Measurements from ENCODE around the gene CMYA5. TPM values are rescaled to one million over a fixed set of nuclear protein-coding genes. Genes with fewer than 3 reads are reported as not detected.

CMYA5 gene
- 0.36 TPM for total RNA-seq (ENCODE audit: unreplicated experiment)
- long read RNA-seq, partial matches to known transcripts = 0 of 2 reads
- long read RNA-seq, other reads (novel, unspliced or antisense) = 2 of 2 reads

GRCh38 chr5:79689541-79690466, at the start of gene CMYA5:
Gene CMYA5 (plus strand): TSS chr5:79689836. CDS start chr5:79689908, 72 bp downstream.
- peaks cover 9% of the 10 kb centered on the region for H3K4me1 Mint-ChIP-seq (ENCODE audit: unreplicated experiment)
- no peaks in the 10 kb centered on the region for H3K9me3 Mint-ChIP-seq (ENCODE audit: unreplicated experiment)
- peaks cover 5% of the 10 kb centered on the region for H3K36me3 Mint-ChIP-seq (ENCODE audit: low read depth, unreplicated experiment)
- peak; percentile 50 for DNase-seq (ENCODE audit: low spot score)
- H3K4me3 Mint-ChIP-seq (ENCODE audit: unreplicated experiment) = peak within 1 kb of the TSS; percentile 51
- H3K27me3 Mint-ChIP-seq (ENCODE audit: unreplicated experiment) = peaks cover 5% of the 10 kb centered on the region
- TF ChIP-seq, protein P1, sequence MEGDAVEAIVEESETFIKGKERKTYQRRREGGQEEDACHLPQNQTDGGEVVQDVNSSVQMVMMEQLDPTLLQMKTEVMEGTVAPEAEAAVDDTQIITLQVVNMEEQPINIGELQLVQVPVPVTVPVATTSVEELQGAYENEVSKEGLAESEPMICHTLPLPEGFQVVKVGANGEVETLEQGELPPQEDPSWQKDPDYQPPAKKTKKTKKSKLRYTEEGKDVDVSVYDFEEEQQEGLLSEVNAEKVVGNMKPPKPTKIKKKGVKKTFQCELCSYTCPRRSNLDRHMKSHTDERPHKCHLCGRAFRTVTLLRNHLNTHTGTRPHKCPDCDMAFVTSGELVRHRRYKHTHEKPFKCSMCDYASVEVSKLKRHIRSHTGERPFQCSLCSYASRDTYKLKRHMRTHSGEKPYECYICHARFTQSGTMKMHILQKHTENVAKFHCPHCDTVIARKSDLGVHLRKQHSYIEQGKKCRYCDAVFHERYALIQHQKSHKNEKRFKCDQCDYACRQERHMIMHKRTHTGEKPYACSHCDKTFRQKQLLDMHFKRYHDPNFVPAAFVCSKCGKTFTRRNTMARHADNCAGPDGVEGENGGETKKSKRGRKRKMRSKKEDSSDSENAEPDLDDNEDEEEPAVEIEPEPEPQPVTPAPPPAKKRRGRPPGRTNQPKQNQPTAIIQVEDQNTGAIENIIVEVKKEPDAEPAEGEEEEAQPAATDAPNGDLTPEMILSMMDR (IDR thresholded peaks at IDR 0.05; ENCODE audit: unreplicated experiment) = no peak
- no peak within 1 kb of the TSS for H3K27ac Mint-ChIP-seq (ENCODE audit: unreplicated experiment)

DNA sequence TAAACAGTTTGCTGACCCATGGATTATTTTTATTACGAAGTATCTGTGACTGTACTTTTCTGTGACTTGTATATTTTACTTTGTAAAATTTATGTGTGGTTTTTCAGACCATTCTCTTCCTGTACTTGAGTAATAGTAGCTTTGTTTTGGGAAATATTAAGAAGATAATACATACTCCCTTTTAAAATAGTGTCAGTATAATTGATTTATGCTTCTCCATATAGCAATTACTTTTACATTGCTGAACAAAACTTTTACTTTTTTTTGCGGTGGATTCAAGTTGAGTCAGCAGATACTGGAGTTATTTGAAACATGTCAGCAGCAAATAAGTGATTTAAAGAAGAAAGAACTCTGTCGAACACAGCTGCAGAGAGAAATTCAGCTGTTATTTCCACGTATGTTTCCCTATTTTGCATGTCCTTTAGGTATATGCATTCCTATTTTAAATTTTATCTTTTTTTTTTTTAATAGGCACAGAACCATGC, 49.0 kb upstream of the CMYA5 start:
- peaks cover 3% of the 10 kb centered on the region for H3K4me1 Mint-ChIP-seq (ENCODE audit: unreplicated experiment)
- DNase-seq (ENCODE audit: low spot score) = no peak
- TF ChIP-seq, protein P1 (IDR thresholded peaks at IDR 0.05; ENCODE audit: unreplicated experiment) = no peak
- peaks cover 2% of the 10 kb centered on the region for H3K27me3 Mint-ChIP-seq (ENCODE audit: unreplicated experiment)
- no peaks in the 10 kb centered on the region for H3K36me3 Mint-ChIP-seq (ENCODE audit: low read depth, unreplicated experiment)
- H3K4me3 Mint-ChIP-seq (ENCODE audit: unreplicated experiment) = no peak overlapping the region
- H3K27ac Mint-ChIP-seq (ENCODE audit: unreplicated experiment) = no peak overlapping the region
- H3K9me3 Mint-ChIP-seq (ENCODE audit: unreplicated experiment) = no peaks in the 10 kb centered on the region

DNA sequence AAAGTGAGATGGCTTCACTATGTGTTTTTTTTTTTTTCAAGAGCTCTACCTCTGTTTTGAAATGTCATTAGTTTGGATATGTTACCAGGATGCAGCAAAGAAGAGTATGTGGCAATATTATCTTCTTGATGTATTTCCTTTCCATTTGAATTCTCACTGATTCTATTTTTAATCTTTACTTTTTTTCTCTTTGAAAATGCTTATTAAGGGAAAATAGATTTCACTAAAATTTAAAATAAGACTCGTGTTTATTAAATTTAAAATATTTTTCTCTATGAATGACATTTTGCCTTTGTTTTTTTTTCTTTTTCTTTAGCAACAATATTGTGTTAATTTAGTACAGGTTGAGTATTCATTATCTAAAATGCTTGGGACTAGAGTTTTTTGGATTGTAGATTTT, 48.2 kb upstream of the CMYA5 start:
- Mint-ChIP-seq H3K36me3 (ENCODE audit: low read depth, unreplicated experiment) (no peaks in the 10 kb centered on the region), H3K4me1 (ENCODE audit: unreplicated experiment) (peaks cover 3% of the 10 kb centered on the region), H3K27ac (ENCODE audit: unreplicated experiment) (no peak overlapping the region), H3K27me3 (ENCODE audit: unreplicated experiment) (peaks cover 2% of the 10 kb centered on the region), H3K4me3 (ENCODE audit: unreplicated experiment) (no peak overlapping the region), H3K9me3 (ENCODE audit: unreplicated experiment) (no peaks in the 10 kb centered on the region)
- TF ChIP-seq, protein P1 (IDR thresholded peaks at IDR 0.05; ENCODE audit: unreplicated experiment) = no peak
- DNase-seq (ENCODE audit: low spot score) = no peak

DNA sequence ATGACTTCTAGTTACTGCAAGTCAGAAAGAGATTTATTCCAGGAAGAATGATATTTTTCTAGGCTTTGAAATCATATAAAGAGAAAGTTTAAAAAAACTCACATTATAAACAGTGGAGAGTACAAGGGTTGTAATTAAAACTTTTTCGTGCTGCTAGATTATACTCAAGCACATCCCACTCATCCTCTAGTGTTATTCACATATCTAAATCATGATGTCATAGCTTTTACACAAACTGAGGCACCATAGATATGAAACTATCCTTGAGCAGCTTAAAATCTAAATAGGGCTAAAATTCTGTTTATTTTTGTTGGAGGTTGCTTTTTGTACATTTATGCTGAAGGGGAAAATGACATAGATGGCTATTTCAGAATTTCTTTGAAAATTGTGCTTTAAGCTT, 47.4 kb upstream of the CMYA5 start:
- Mint-ChIP-seq H3K27me3 (ENCODE audit: unreplicated experiment) (peaks cover 2% of the 10 kb centered on the region), H3K36me3 (ENCODE audit: low read depth, unreplicated experiment) (no peaks in the 10 kb centered on the region), H3K4me1 (ENCODE audit: unreplicated experiment) (peaks cover 3% of the 10 kb centered on the region), H3K27ac (ENCODE audit: unreplicated experiment) (no peak overlapping the region), H3K9me3 (ENCODE audit: unreplicated experiment) (no peaks in the 10 kb centered on the region), H3K4me3 (ENCODE audit: unreplicated experiment) (no peak overlapping the region)
- no peak for DNase-seq (ENCODE audit: low spot score)
- TF ChIP-seq, protein P1 (IDR thresholded peaks at IDR 0.05; ENCODE audit: unreplicated experiment) = no peak

DNA sequence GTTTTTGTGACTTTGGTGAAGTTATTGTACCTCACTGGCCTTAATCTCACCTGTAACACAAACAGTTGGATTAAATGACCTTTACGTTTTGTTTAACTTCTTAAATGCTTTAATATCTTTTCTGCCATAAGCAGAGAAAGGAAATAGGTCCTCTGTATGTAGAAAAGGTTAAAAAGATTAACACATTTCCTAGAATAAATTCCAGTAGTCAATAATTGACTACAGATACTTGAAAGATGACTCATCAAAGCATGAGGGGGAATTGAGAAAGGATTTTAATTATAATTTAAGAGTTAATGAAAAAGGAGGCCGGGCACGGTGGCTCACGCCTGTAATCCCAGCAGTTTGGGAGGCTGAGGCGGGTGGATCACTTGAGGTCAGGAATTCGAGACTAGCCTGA, 35.8 kb upstream of the CMYA5 start:
- H3K27ac Mint-ChIP-seq (ENCODE audit: unreplicated experiment) = no peak overlapping the region
- H3K4me3 Mint-ChIP-seq (ENCODE audit: unreplicated experiment) = no peak overlapping the region
- H3K36me3 Mint-ChIP-seq (ENCODE audit: low read depth, unreplicated experiment) = no peaks in the 10 kb centered on the region
- TF ChIP-seq, protein P1 (IDR thresholded peaks at IDR 0.05; ENCODE audit: unreplicated experiment) = no peak
- H3K4me1 Mint-ChIP-seq (ENCODE audit: unreplicated experiment) = no peaks in the 10 kb centered on the region
- no peaks in the 10 kb centered on the region for H3K9me3 Mint-ChIP-seq (ENCODE audit: unreplicated experiment)
- H3K27me3 Mint-ChIP-seq (ENCODE audit: unreplicated experiment) = no peaks in the 10 kb centered on the region
- no peak for DNase-seq (ENCODE audit: low spot score)

Measured in endothelial cell (in vitro differentiated cells).